ENCODE measurements around the gene IER5L. TPM values are rescaled to one million over a fixed set of nuclear protein-coding genes. Genes with fewer than 3 reads are reported as not detected.

Gene IER5L
- total and polyA plus RNA-seq, 7 donors, result 2.3 to 17.4 (median 6.7) TPM

GRCh38 chr9:129185991-129186390 is 7.9 kb upstream of the IER5L start:
- no peak for DNase-seq
- no peaks in the 10 kb centered on the region for H3K9me3 ChIP-seq
- H3K4me3 ChIP-seq, result no peak overlapping the region
- WGBS, 2 donors, result 77 to 85% methylated on average over 10 of the region's 10 CpGs
- no peaks in the 10 kb centered on the region for H3K4me1 ChIP-seq
- H3K27ac ChIP-seq, result no peak overlapping the region
- H3K27me3 ChIP-seq, result no peaks in the 10 kb centered on the region
- H3K36me3 ChIP-seq, result no peaks in the 10 kb centered on the region
- TF ChIP-seq POLR2A (IDR thresholded peaks at IDR 0.05) (no peak), POLR2AphosphoS5 (IDR thresholded peaks at IDR 0.05) (no peak), EP300 (IDR thresholded peaks at IDR 0.05) (no peak)
- TF ChIP-seq, protein P1, sequence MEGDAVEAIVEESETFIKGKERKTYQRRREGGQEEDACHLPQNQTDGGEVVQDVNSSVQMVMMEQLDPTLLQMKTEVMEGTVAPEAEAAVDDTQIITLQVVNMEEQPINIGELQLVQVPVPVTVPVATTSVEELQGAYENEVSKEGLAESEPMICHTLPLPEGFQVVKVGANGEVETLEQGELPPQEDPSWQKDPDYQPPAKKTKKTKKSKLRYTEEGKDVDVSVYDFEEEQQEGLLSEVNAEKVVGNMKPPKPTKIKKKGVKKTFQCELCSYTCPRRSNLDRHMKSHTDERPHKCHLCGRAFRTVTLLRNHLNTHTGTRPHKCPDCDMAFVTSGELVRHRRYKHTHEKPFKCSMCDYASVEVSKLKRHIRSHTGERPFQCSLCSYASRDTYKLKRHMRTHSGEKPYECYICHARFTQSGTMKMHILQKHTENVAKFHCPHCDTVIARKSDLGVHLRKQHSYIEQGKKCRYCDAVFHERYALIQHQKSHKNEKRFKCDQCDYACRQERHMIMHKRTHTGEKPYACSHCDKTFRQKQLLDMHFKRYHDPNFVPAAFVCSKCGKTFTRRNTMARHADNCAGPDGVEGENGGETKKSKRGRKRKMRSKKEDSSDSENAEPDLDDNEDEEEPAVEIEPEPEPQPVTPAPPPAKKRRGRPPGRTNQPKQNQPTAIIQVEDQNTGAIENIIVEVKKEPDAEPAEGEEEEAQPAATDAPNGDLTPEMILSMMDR (IDR thresholded peaks at IDR 0.05), result no peak
- intact Hi-C loops (cut with DNase I), result no loop called here

DNA sequence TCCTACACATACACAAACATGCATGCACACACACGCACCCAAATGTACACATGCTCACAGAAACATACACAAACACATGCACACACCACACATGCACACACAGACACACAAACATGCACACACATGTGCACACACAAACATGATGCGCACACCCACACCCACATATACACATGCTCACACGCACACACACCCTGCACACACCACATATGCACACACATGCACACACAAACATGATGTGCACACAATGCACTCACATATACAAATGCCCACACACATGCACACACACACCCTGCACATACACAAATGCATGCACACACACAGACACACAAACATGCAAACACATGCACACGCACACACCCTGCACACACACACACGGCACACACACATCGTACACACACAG is 7.3 kb upstream of the IER5L start:
- no peaks in the 10 kb centered on the region for H3K36me3 ChIP-seq
- DNase-seq, result no peak
- H3K9me3 ChIP-seq, result no peaks in the 10 kb centered on the region
- H3K4me1 ChIP-seq, result no peaks in the 10 kb centered on the region
- H3K4me3 ChIP-seq, result no peak overlapping the region
- intact Hi-C loops (cut with DNase I), result no loop called here
- 92 to 96% methylated on average over 6 of the region's 6 CpGs for WGBS, 2 donors
- TF ChIP-seq, protein P1 (IDR thresholded peaks at IDR 0.05), result no peak
- TF ChIP-seq POLR2AphosphoS5 (IDR thresholded peaks at IDR 0.05) (no peak), POLR2A (IDR thresholded peaks at IDR 0.05) (no peak), EP300 (IDR thresholded peaks at IDR 0.05) (no peak)
- H3K27me3 ChIP-seq, result no peaks in the 10 kb centered on the region
- no peak overlapping the region for H3K27ac ChIP-seq

DNA sequence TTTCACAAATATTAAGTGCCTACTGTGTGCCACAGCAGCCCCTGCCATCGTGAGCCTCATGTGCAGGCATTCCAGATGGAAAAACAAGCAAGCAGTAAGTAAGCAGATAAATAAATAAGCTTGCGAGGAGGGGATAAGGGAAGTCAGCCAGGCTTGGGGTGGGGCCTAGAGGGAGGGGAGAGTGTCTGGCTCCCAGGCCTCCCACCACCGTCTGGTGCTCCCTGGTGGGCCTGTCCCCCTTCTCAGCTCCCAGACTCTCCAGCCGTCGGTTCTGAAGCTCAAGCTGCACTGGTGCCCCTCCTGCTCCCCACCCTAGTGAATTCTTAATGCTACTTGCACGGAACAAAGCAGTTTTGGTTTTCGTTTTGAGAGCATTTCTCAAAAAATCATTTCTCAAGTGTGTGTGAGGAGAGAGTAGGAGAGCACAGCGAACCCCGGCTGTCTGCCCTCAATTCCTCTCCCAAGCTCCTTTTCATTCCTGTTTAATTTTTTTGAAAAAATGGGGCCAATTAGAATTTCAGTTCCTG is 6.6 kb upstream of the IER5L start:
- Histone ChIP-seq H3K27ac (no peak overlapping the region), H3K9me3 (no peaks in the 10 kb centered on the region), H3K4me1 (no peaks in the 10 kb centered on the region), H3K27me3 (no peaks in the 10 kb centered on the region), H3K4me3 (no peak overlapping the region), H3K36me3 (no peaks in the 10 kb centered on the region)
- WGBS, 2 donors, result 38 to 57% methylated on average over 9 of the region's 9 CpGs
- no peak for DNase-seq
- TF ChIP-seq, protein P1 (IDR thresholded peaks at IDR 0.05), result no peak
- no peak for TF ChIP-seq POLR2AphosphoS5 (IDR thresholded peaks at IDR 0.05)
- TF ChIP-seq POLR2A (IDR thresholded peaks at IDR 0.05), result no peak
- no peak for TF ChIP-seq EP300 (IDR thresholded peaks at IDR 0.05)
- intact Hi-C loops (cut with DNase I), result no loop called here

- H3K36me3 ChIP-seq, result no peaks in the 10 kb centered on the region
- no peak for DNase-seq
- no peaks in the 10 kb centered on the region for H3K27me3 ChIP-seq
- H3K27ac ChIP-seq, result no peak overlapping the region
- TF ChIP-seq POLR2AphosphoS5 (IDR thresholded peaks at IDR 0.05) (no peak), POLR2A (IDR thresholded peaks at IDR 0.05) (no peak), EP300 (IDR thresholded peaks at IDR 0.05) (no peak)
- TF ChIP-seq, protein P1 (IDR thresholded peaks at IDR 0.05), result no peak
- H3K4me1 ChIP-seq, result no peaks in the 10 kb centered on the region
- H3K4me3 ChIP-seq, result no peak overlapping the region
- WGBS, 2 donors, result 11 to 70% methylated on average over 7 of the region's 7 CpGs
- no peaks in the 10 kb centered on the region for H3K9me3 ChIP-seq
- intact Hi-C loops (cut with DNase I), result no loop called here
Measured at GRCh38 chr9:129184219-129184524, 6.1 kb upstream of the IER5L start.

All from sigmoid colon (tissue), 7 donors.